Measurements from ENCODE around the gene ELMO1. TPM values are rescaled to one million over a fixed set of nuclear protein-coding genes. Genes with fewer than 3 reads are reported as not detected.

Gene ELMO1
- total and polyA plus RNA-seq, 8 donors = 18.2 to 55.3 (median 45.6) TPM

DNA sequence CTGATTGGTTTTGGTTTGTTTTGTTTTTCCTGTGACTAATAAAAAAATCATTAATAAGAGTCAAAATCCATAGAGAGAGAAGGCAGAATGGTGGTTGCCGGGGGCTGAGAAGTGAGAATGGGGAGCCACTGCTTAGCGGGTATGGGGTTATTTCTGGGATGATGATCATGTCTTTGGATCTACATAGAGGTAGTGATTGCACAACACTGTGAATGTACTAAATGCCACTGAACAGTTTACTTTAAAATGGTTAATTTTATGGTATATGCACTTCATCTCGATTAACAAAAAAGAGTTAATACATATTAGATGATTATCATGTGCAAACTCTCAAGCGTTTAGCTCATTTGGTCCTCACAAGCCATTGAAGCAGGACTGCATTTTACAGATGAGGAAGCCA lies 342.9 kb downstream of the ELMO1 start:
- intact Hi-C loops (cut with DNase I) = no loop called here
- TF ChIP-seq, protein P1, sequence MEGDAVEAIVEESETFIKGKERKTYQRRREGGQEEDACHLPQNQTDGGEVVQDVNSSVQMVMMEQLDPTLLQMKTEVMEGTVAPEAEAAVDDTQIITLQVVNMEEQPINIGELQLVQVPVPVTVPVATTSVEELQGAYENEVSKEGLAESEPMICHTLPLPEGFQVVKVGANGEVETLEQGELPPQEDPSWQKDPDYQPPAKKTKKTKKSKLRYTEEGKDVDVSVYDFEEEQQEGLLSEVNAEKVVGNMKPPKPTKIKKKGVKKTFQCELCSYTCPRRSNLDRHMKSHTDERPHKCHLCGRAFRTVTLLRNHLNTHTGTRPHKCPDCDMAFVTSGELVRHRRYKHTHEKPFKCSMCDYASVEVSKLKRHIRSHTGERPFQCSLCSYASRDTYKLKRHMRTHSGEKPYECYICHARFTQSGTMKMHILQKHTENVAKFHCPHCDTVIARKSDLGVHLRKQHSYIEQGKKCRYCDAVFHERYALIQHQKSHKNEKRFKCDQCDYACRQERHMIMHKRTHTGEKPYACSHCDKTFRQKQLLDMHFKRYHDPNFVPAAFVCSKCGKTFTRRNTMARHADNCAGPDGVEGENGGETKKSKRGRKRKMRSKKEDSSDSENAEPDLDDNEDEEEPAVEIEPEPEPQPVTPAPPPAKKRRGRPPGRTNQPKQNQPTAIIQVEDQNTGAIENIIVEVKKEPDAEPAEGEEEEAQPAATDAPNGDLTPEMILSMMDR (IDR thresholded peaks at IDR 0.05) = no peak
- H3K27me3 ChIP-seq = no peaks in the 10 kb centered on the region
- no peaks in the 10 kb centered on the region for H3K9me3 ChIP-seq
- peaks cover 0 to 12% of the 10 kb centered on the region in 2 donors for H3K4me1 ChIP-seq
- no peak for ATAC-seq
- no peaks in the 10 kb centered on the region for H3K36me3 ChIP-seq
- no peak overlapping the region for H3K27ac ChIP-seq
- no peak for DNase-seq
- H3K4me3 ChIP-seq = no peak overlapping the region

DNA sequence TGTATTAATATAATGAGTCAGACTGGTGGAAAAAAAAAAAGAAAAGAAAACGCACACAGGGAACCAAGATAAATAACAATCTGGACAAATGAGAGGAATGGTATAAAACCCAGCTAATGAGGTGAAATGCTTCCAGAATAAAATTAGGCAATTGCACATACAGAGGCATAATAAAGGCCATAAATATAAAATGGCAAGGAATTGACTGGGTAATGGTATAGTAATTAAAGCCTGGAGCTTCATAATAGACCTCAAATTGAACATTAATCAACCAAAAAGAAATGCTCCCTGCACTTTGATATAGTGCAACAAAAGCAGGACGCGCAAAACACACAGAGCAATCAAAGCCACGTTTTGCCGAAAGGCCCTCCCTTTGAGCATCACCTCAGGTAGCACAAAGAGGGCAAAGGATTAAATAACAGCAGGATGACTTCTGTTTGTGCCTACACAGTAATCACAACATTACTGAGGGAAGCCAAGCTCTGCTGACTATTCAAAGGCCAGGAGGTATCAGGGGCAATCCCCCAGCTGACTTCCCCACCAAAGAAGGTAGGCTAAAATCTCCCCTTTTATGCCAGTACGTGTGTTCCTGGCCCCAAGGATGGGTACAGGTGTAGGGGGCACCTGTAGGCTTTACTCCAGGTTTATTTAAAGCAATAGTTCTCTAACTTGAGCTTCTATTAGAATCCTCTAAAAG lies 343.7 kb downstream of the ELMO1 start:
- no peaks in the 10 kb centered on the region for H3K27me3 ChIP-seq
- H3K27ac ChIP-seq = no peak overlapping the region
- intact Hi-C loops (cut with DNase I) = no loop called here
- H3K36me3 ChIP-seq = no peaks in the 10 kb centered on the region
- no peak overlapping the region for H3K4me3 ChIP-seq
- no peaks in the 10 kb centered on the region for H3K9me3 ChIP-seq
- peaks cover 0 to 13% of the 10 kb centered on the region in 2 donors for H3K4me1 ChIP-seq
- DNase-seq = no peak
- no peak for ATAC-seq
- TF ChIP-seq, protein P1 (IDR thresholded peaks at IDR 0.05) = no peak

DNA sequence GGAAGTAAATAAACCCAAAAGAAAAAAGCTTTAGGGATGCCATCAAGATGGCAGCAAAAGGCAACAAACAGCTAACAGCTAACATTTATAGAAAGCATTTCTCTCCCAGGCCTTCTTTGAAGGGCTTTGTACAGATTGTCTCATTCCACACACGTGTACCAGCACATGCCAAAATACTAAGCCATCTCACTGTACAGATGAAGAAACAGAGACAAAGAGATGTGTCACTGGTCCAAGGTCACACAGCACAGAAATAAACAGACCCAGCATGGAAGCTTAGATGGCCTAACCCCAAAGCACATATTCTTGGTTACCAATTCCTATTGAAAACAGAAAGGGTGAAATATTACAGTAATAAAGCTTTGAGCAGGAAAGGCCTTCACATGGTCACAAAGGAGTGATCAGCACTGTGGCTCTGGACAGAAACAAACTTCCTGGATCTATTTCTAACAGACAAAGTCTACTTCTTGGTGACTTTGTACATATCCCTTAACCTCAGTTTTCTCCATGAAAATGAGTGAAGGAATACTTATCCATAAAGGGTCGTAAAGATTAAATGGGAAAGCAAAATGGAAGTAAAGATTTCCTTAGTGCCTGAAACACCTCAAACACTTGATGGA lies 346.0 kb downstream of the ELMO1 start:
- H3K4me3 ChIP-seq = no peak overlapping the region
- H3K4me1 ChIP-seq = peaks cover 0 to 9% of the 10 kb centered on the region in 2 donors
- DNase-seq = no peak
- TF ChIP-seq, protein P1 (IDR thresholded peaks at IDR 0.05) = no peak
- H3K36me3 ChIP-seq = no peaks in the 10 kb centered on the region
- no peaks in the 10 kb centered on the region for H3K27me3 ChIP-seq
- H3K9me3 ChIP-seq = no peaks in the 10 kb centered on the region
- no peak for ATAC-seq
- intact Hi-C loops (cut with DNase I) = no loop called here
- no peak overlapping the region for H3K27ac ChIP-seq

DNA sequence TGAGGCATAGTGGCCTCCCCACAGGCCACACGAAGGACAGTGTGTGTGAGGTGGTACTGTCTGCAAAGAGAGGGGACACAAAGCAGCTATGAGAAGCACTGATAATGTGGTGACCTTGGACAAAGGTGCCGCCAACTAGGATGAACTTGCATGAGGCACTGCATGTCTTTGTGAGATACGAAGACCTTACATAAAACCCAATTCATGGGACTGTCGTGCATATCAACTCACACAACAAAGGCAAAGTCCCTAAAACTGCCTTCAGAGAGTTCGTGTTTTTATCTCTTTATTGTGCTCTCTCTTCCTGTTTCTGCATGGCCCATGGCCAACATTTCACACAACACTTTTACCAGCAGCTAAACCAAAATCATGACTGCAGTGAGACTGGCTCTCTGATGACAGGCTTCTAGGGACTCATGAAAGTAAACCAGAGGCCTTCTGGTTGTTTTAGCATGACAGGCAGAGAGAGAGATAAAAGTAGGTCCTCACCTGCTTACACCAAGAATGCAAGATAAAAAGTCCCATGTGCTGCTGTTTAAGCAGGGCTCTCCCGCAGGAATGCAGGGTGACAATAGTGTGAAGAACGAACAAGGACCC lies 347.8 kb downstream of the ELMO1 start:
- no peaks in the 10 kb centered on the region for H3K27me3 ChIP-seq
- no peak overlapping the region for H3K4me3 ChIP-seq
- no peak for ATAC-seq
- TF ChIP-seq, protein P1 (IDR thresholded peaks at IDR 0.05) = no peak
- intact Hi-C loops (cut with DNase I) = no loop called here
- peaks cover 0 to 6% of the 10 kb centered on the region in 2 donors for H3K36me3 ChIP-seq
- H3K4me1 ChIP-seq = peaks cover 0 to 9% of the 10 kb centered on the region in 2 donors
- H3K27ac ChIP-seq = no peak overlapping the region
- peak in 1 of 4 donors; percentile 35 for DNase-seq
- H3K9me3 ChIP-seq = no peaks in the 10 kb centered on the region

DNA sequence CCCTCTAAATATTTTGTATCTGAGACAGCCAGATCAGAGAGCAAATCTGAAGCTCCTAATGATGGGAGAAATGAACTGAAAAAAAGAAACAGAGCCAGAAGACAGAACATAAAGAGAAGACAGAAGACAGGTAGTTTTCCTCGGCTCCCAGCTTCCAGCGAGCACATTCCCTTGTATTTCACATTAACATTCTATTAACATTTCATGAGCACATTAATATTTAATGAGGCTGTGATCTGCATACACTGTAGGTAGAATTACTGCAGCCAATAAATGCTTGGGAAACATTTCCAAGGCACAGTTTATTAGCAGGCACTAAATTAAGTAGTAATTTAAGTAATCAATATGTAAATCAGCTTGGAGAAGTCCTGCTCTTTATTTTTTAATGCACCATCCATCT lies 349.9 kb downstream of the ELMO1 start:
- Histone ChIP-seq H3K36me3 (peaks cover 0 to 20% of the 10 kb centered on the region in 2 donors), H3K27ac (no peak overlapping the region), H3K4me3 (no peak overlapping the region), H3K27me3 (no peaks in the 10 kb centered on the region), H3K4me1 (peaks cover 0 to 9% of the 10 kb centered on the region in 2 donors), H3K9me3 (no peaks in the 10 kb centered on the region)
- TF ChIP-seq, protein P1 (IDR thresholded peaks at IDR 0.05) = no peak
- no peak for DNase-seq
- intact Hi-C loops (cut with DNase I) = no loop called here
- no peak for ATAC-seq

Measured in left lung (tissue), 10 donors.